BLaER1 treated with 17β-estradiol and CSF1 and Interleukin-3, amounts not matched to agents 10 nM and 100 nM (cell line): ENCODE results near the gene AKIRIN2.

Experiments used
- H3K27ac ChIP-seq, 11 experiments: shearing (Covaris generic); formaldehyde crosslinking; 2 replicates each; pipeline ENCODE4 v1.8.1; 2022
- H3K27me3 ChIP-seq, 11 experiments: shearing (Covaris generic); formaldehyde crosslinking; 2 replicates each; pipeline ENCODE4 v1.8.1; 2022
- H3K36me3 ChIP-seq, 11 experiments: shearing (Covaris generic); formaldehyde crosslinking; 2 replicates each; pipeline ENCODE4 v1.8.1; 2022
- H3K4me1 ChIP-seq, 10 experiments: shearing (Covaris generic); formaldehyde crosslinking; 2 replicates each; pipeline ENCODE4 v1.8.1; 2022
- H3K4me2 ChIP-seq, 11 experiments: shearing (Covaris generic); formaldehyde crosslinking; 2 replicates each; pipeline ENCODE4 v1.8.1; 2022
- H3K4me3 ChIP-seq, 10 experiments: shearing (Covaris generic); formaldehyde crosslinking; 2 replicates each; pipeline ENCODE4 v1.8.1; 2022
- H3K9ac ChIP-seq, 11 experiments: shearing (Covaris generic); formaldehyde crosslinking; 2 replicates each; pipeline ENCODE4 v1.8.1; 2022
- H3K9me3 ChIP-seq, 11 experiments: shearing (Covaris generic); formaldehyde crosslinking; replicated peaks in 1 of 11; 2 replicates each; pipeline ENCODE4 v1.8.1; 2022
- H4K20me1 ChIP-seq, 11 experiments: shearing (Covaris generic); formaldehyde crosslinking; 2 replicates each; pipeline ENCODE4 v1.8.1; 2022
- Cebpa-rat ChIP-seq, 11 experiments: shearing (Covaris generic); IDR thresholded peaks; 2 replicates each; pipeline ENCODE4 v1.8.1; 2022

The AKIRIN2 gene

GRCh38 chr6:87683890-87684289, 18.1 kb downstream of the AKIRIN2 start:
- Histone ChIP-seq H3K4me3 (no peak overlapping the region), H3K9me3 (no peaks in the 10 kb centered on the region), H4K20me1 (peaks cover 22 to 100% (median 98%) of the 10 kb centered on the region in 11 experiments), H3K27me3 (no peaks in the 10 kb centered on the region), H3K9ac (no peak overlapping the region), H3K36me3 (peaks cover 5 to 46% (median 20%) of the 10 kb centered on the region in 11 experiments; a peak in 16 of 22 replicates), H3K27ac (no peak overlapping the region), H3K4me1 (peaks cover 0 to 68% (median 0%) of the 10 kb centered on the region in 10 experiments; a peak in 5 of 20 replicates), H3K4me2 (peak overlapping the region in 2 of 11 experiments; percentile 27 to 48; a peak in 1 of 22 replicates)
- TF ChIP-seq Cebpa-rat (IDR thresholded peaks at IDR 0.05) = no peak

GRCh38 chr6:87682310-87682709, 19.7 kb downstream of the AKIRIN2 start:
- Histone ChIP-seq H3K27ac (no peak overlapping the region), H3K36me3 (peaks cover 12 to 48% (median 28%) of the 10 kb centered on the region in 11 experiments; a peak in 19 of 22 replicates), H3K4me1 (peaks cover 0 to 54% (median 0%) of the 10 kb centered on the region in 10 experiments; a peak in 5 of 20 replicates), H3K9me3 (no peaks in the 10 kb centered on the region), H3K4me2 (peak overlapping the region in 1 of 11 experiments; percentile 23; a peak in 1 of 22 replicates), H3K9ac (no peak overlapping the region), H3K4me3 (no peak overlapping the region), H4K20me1 (peaks cover 15 to 100% (median 87%) of the 10 kb centered on the region in 11 experiments), H3K27me3 (no peaks in the 10 kb centered on the region)
- no peak for TF ChIP-seq Cebpa-rat (IDR thresholded peaks at IDR 0.05)

- Histone ChIP-seq H3K4me1 (peaks cover 0 to 13% (median 0%) of the 10 kb centered on the region in 10 experiments; a peak in 2 of 20 replicates), H3K27me3 (no peaks in the 10 kb centered on the region), H3K4me2 (no peak overlapping the region), H3K36me3 (peaks cover 24 to 85% (median 39%) of the 10 kb centered on the region in 11 experiments; a peak in 21 of 22 replicates), H3K9me3 (no peaks in the 10 kb centered on the region), H3K27ac (no peak overlapping the region; a peak in 2 of 22 replicates), H3K9ac (no peak overlapping the region), H4K20me1 (peaks cover 0 to 100% (median 17%) of the 10 kb centered on the region in 11 experiments; a peak in 14 of 22 replicates), H3K4me3 (no peak overlapping the region)
- no peak for TF ChIP-seq Cebpa-rat (IDR thresholded peaks at IDR 0.05)
Measured at GRCh38 chr6:87675004-87675681, 26.9 kb downstream of the AKIRIN2 start.

- TF ChIP-seq Cebpa-rat (IDR thresholded peaks at IDR 0.05) = no peak
- Histone ChIP-seq H4K20me1 (peaks cover 0 to 99% (median 9%) of the 10 kb centered on the region in 11 experiments; a peak in 14 of 22 replicates), H3K36me3 (peaks cover 24 to 77% (median 43%) of the 10 kb centered on the region in 11 experiments; a peak in 21 of 22 replicates), H3K9me3 (no peaks in the 10 kb centered on the region), H3K9ac (no peak overlapping the region), H3K27me3 (no peaks in the 10 kb centered on the region), H3K4me3 (no peak overlapping the region), H3K4me1 (peaks cover 0 to 13% (median 0%) of the 10 kb centered on the region in 10 experiments; a peak in 2 of 20 replicates), H3K4me2 (no peak overlapping the region), H3K27ac (no peak overlapping the region; a peak in 1 of 22 replicates)
Measured at GRCh38 chr6:87674290-87674689, 27.7 kb downstream of the AKIRIN2 start.

GRCh38 chr6:87673237-87673636, 28.8 kb downstream of the AKIRIN2 start:
- H3K27ac ChIP-seq = no peak overlapping the region
- no peaks in the 10 kb centered on the region for H3K9me3 ChIP-seq
- no peak overlapping the region for H3K4me3 ChIP-seq
- H3K4me2 ChIP-seq = no peak overlapping the region
- no peak overlapping the region for H3K9ac ChIP-seq
- H3K36me3 ChIP-seq = peaks cover 22 to 68% (median 39%) of the 10 kb centered on the region in 11 experiments; a peak in 21 of 22 replicates
- H3K27me3 ChIP-seq = no peaks in the 10 kb centered on the region
- peaks cover 0 to 93% (median 0%) of the 10 kb centered on the region in 11 experiments; a peak in 11 of 22 replicates for H4K20me1 ChIP-seq
- H3K4me1 ChIP-seq = peaks cover 0 to 13% (median 0%) of the 10 kb centered on the region in 10 experiments; a peak in 2 of 20 replicates
- TF ChIP-seq Cebpa-rat (IDR thresholded peaks at IDR 0.05) = no peak

- H3K36me3 ChIP-seq = peaks cover 16 to 68% (median 35%) of the 10 kb centered on the region in 11 experiments; a peak in 21 of 22 replicates
- peaks cover 0 to 13% (median 0%) of the 10 kb centered on the region in 10 experiments; a peak in 2 of 20 replicates for H3K4me1 ChIP-seq
- no peak overlapping the region for H3K4me3 ChIP-seq
- no peak overlapping the region for H3K9ac ChIP-seq
- peaks cover 0 to 87% (median 0%) of the 10 kb centered on the region in 11 experiments; a peak in 8 of 22 replicates for H4K20me1 ChIP-seq
- no peaks in the 10 kb centered on the region for H3K9me3 ChIP-seq
- no peak for TF ChIP-seq Cebpa-rat (IDR thresholded peaks at IDR 0.05)
- no peak overlapping the region for H3K4me2 ChIP-seq
- no peaks in the 10 kb centered on the region for H3K27me3 ChIP-seq
- H3K27ac ChIP-seq = no peak overlapping the region
Measured at GRCh38 chr6:87672641-87673040, 29.4 kb downstream of the AKIRIN2 start.

- Histone ChIP-seq H3K9me3 (no peaks in the 10 kb centered on the region), H3K9ac (no peak overlapping the region), H3K4me2 (no peak overlapping the region), H3K4me1 (peaks cover 0 to 13% (median 0%) of the 10 kb centered on the region in 10 experiments; a peak in 2 of 20 replicates), H4K20me1 (peaks cover 0 to 76% (median 0%) of the 10 kb centered on the region in 11 experiments; a peak in 7 of 22 replicates), H3K27ac (no peak overlapping the region), H3K4me3 (no peak overlapping the region), H3K36me3 (peaks cover 12 to 65% (median 31%) of the 10 kb centered on the region in 11 experiments; a peak in 20 of 22 replicates), H3K27me3 (no peaks in the 10 kb centered on the region)
- no peak for TF ChIP-seq Cebpa-rat (IDR thresholded peaks at IDR 0.05)
Measured at GRCh38 chr6:87671555-87672029, 30.4 kb downstream of the AKIRIN2 start.

- H3K4me3 ChIP-seq = no peak overlapping the region
- no peak overlapping the region for H3K9ac ChIP-seq
- no peak for TF ChIP-seq Cebpa-rat (IDR thresholded peaks at IDR 0.05)
- H3K4me2 ChIP-seq = no peak overlapping the region
- no peak overlapping the region for H3K27ac ChIP-seq
- peaks cover 0 to 67% (median 0%) of the 10 kb centered on the region in 11 experiments; a peak in 7 of 22 replicates for H4K20me1 ChIP-seq
- peaks cover 10 to 61% (median 29%) of the 10 kb centered on the region in 11 experiments; a peak in 20 of 22 replicates for H3K36me3 ChIP-seq
- H3K9me3 ChIP-seq = no peaks in the 10 kb centered on the region
- H3K27me3 ChIP-seq = no peaks in the 10 kb centered on the region
- peaks cover 0 to 13% (median 0%) of the 10 kb centered on the region in 10 experiments; a peak in 2 of 20 replicates for H3K4me1 ChIP-seq
Measured at GRCh38 chr6:87670707-87671106, 31.3 kb downstream of the AKIRIN2 start.

GRCh38 chr6:87669051-87669450, 33.0 kb downstream of the AKIRIN2 start:
- H3K27ac ChIP-seq = no peak overlapping the region
- H3K4me2 ChIP-seq = no peak overlapping the region
- no peak overlapping the region for H3K4me3 ChIP-seq
- peaks cover 0 to 45% (median 17%) of the 10 kb centered on the region in 11 experiments; a peak in 14 of 22 replicates for H3K36me3 ChIP-seq
- H4K20me1 ChIP-seq = peaks cover 0 to 51% (median 0%) of the 10 kb centered on the region in 11 experiments; a peak in 5 of 22 replicates
- no peaks in the 10 kb centered on the region for H3K9me3 ChIP-seq
- no peak overlapping the region for H3K9ac ChIP-seq
- no peak for TF ChIP-seq Cebpa-rat (IDR thresholded peaks at IDR 0.05)
- H3K27me3 ChIP-seq = no peaks in the 10 kb centered on the region
- peaks cover 0 to 13% (median 0%) of the 10 kb centered on the region in 10 experiments; a peak in 1 of 20 replicates for H3K4me1 ChIP-seq
